A172 (cell line): ENCODE results near the gene TMEM272. TPM values are rescaled to one million over a fixed set of nuclear protein-coding genes. Genes with fewer than 3 reads are reported as not detected.

Source experiments
- DNase-seq: peaks from one replicate; pipeline ENCODE4 v3.0.0-alpha.2; 2015; ENCODE audit warnings: low spot score
- total RNA-seq: library from RNA; depleted of rRNA; stranded (reverse); fragments of >200 nt; shearing (Covaris generic); gene quantifications from 2 replicates; pipeline ENCODE4 v1.2.3, GENCODE V29; 2014

Gene TMEM272
- total RNA-seq, 1 experiment from 2014 or later = not detected

DNA sequence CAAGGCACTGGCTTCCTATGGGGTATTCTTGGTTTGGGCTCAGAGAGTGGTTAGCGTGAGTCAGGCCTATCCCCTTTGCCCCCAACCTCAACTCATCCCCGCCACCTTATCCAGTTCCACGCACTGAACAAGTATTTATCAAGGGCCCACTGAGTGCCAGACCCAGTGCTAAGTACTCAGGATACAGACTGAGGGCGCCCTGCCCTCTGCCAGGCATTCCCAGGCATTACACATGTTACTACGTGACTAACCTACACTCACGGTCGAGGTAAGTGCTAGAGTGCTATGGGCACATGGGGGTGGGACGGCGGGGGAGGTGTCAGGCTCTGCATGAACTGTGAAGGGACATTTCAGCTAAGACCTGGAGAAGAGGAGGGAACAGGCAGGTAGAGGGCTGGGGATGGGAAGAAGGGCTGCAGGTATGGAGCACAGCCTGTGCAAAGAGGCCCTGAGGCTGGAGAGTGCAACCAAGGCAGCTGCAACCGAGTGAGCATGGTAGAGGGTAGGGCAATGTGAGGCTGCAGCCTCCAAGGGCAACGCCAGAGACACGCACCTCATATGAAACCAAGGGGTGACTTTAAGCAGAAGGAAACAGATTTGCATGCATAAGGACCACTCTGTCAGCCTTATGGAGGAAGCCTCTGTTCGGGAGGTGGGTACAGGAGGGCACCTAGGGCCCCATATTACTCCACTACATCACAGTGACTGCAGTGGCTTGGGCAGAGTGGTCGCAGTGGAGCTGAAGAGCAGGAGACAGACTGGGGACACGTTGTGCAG, 63.5 kb downstream of the TMEM272 start:
- no peak for DNase-seq

GRCh38 chr13:51780099-51780498, 64.9 kb downstream of the TMEM272 start:
- DNase-seq = no peak

- DNase-seq = no peak
Measured at GRCh38 chr13:51778392-51778791, 66.6 kb downstream of the TMEM272 start.

DNA sequence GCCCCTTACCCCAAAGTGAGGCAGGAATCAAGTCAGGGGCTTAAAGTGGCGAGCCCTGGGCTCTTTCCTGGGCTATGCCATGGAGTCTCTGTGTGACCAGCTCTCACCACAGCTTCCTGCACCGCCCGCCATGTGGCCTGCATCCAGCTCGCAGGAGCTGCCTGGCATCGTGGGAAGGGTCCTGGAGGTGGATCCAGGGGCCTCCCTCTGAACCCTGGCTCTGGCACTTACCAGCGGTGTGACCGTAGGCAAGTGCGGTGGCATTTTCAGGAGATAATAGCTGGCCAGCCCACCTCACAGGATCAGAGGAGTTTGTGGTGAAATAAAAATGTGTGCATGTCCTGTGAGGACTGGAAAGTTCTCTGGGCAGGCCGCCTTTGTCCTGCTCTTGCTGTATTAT, 67.1 kb downstream of the TMEM272 start:
- DNase-seq = no peak

DNA sequence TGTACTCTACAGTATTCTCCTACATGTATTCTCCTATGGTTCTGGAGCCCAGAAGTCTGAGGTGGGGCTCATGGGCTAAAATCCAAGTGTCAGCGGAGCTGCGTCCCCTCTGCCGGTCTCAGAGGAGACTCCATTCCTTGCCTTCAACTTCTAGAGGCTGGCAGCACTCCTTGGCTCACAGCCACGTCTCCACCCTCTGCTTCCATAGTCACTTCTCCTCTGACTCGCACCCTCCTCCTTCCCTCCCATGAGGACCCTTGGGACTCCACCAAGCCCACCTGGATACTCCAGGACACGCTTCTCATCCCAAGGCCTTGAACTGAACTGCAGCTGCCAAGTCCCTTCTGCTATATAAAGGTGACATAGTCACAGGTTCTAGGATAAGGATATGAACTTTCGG, 68.8 kb downstream of the TMEM272 start:
- DNase-seq = no peak

DNA sequence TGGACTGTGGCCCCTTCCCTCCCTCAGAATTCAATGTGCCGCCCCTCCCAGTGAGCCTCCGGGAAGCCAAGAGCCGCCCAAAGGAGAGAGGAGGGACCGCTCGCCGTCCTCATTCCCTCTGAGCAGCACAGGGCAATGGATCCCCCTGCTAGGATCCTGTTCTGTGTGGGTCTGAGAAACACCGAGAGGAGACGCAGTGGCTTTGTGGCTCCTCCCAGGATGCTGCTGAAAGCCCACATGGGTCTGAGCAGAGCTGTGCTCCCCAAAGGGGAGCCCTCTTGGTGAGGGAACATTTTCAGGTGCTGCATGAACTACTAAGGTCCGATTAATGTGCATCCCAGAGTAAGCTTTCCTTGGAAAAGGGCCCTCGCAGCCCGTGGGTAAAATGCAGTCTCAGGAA, 71.5 kb downstream of the TMEM272 start:
- no peak for DNase-seq

DNA sequence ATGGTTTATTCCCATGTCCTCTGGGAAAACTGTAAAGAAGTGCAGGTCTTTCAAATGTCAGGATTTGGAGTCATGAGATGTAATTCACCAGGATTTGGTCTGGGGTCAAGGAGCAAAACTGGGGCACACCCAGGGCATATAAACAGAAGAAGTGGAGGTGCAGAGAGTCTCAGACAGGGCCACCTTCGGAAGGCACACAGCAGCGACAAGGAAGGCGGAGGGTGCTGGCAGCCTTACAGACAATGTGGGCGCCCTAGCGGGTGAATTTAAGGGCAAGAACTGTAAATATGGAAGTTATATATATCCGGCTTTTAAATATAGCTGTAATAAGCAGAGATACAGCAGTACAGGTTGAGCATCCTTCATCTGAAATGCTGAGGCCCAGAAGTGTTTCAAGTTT, 72.2 kb downstream of the TMEM272 start:
- DNase-seq = no peak

GRCh38 chr13:51772105-51772455, 72.9 kb downstream of the TMEM272 start:
- no peak for DNase-seq

GRCh38 chr13:51771418-51772104, 73.4 kb downstream of the TMEM272 start:
- DNase-seq = no peak

DNA sequence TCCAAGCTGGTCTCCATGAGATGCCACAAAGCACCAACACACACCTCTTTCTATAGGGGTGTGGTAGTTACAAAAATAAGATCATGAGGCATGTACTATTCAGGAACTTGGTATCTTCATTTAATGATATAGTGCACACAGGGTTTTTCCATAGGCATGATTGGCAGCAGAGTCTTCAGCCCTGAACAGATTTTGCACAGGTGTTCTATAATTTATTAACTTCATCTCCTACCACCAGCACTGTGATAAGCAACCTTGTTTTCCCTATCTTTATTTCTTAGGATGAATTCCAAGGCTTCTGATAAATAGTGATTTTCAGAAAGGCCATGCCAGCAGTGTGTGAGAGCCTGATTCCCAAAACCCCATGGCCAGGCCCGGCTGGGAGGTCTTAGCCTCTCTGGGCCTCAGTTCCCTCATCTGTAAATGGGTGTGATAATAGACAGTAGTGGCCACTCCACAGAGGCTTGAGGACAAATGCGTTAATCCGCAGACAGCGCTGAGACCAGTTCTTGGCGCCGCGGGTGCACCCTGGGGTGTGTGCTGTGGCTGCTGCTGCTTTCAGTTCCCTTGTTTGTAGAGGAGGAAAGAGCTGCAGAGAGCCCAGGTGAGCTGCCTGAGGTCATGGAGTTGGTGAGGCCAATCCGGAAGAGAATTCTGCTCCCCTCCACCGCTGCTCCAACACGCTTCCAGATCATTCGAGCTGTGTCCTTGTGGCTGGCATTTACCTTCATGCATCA, 74.1 kb downstream of the TMEM272 start:
- DNase-seq = no peak

- no peak for DNase-seq
Measured at GRCh38 chr13:51770160-51770559, 74.8 kb downstream of the TMEM272 start.

DNA sequence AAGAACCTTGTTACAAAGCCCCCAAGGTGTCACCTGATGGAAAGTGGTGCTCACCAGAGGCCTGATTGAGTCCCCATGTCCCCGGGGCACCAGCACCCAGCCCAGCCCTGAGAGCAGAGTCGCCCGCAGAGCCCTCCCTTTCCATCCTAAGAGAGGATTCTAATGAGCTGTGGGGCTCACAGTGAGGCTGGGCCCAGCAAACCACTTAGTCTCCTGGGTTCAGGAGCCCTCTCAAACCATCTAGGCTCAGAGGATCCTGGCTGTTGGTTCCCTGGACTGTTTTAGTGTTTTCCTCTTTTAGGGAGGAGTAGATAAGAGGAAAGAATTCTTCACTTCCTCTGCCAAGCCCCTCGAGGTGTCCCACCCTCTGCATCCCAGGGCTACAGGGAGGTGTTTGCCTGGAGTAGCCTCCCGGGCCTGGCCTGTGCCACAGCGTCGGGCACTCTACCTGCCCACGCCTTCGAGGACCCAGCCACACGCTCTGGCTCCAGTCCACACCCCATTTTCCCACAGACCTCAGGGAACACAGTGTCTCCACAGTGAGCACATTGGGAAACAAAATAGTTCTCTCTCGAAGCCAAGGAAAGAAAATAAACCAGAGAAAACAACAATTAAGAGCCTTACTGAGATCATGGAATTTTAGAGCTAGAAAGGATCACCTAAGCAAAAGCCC, 75.4 kb downstream of the TMEM272 start:
- DNase-seq = no peak

DNA sequence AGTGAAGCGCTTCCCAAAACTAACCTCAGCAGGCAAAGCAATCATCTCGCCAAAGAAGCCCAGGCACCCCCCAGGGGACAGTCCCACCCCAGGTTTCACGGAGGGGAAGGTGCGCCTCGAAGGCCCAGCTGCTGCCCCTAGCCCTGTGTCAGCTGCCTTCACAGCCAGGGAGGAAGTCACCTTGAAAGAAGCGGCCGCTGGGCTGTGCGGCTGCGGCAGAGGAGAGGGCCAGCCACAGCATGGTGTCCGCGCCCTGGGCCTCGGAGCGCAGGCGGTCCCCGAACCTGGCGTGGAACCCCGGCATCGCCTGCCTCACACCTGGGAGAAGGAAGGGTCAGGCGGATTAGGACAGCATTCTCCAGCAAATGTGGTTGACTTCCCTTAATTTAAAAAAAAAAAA, 76.0 kb downstream of the TMEM272 start:
- DNase-seq = no peak

DNA sequence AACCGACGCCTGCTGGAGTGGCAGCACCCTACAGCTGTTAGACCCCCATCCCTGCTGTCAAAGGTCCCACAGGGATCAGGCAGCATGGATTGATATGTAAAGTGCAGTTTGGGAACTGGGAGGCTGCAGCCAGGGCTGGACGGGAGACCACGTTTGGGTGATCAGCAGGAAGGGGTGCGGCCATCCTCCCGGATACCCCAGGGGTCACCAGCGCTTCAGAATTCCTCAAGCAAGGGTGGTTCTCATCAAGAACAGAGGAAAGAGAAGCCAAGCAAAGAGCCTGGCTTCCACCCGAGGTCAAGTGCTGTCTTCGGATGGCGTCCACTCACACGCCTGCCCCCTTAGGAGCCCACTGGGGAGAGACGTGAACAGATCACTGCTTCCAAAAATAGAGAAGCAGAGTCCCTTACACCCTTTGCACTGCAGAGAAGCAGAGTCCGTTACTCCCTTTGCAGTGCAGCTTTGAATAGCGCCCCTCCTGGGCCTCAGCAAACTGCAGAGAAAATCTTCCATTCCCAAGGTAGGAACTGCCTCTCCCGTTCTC, 76.5 kb downstream of the TMEM272 start:
- no peak for DNase-seq

GRCh38 chr13:51767100-51767499, 77.9 kb downstream of the TMEM272 start:
- no peak for DNase-seq

- DNase-seq = no peak
Measured at GRCh38 chr13:51765142-51765515, 79.8 kb downstream of the TMEM272 start.

DNA sequence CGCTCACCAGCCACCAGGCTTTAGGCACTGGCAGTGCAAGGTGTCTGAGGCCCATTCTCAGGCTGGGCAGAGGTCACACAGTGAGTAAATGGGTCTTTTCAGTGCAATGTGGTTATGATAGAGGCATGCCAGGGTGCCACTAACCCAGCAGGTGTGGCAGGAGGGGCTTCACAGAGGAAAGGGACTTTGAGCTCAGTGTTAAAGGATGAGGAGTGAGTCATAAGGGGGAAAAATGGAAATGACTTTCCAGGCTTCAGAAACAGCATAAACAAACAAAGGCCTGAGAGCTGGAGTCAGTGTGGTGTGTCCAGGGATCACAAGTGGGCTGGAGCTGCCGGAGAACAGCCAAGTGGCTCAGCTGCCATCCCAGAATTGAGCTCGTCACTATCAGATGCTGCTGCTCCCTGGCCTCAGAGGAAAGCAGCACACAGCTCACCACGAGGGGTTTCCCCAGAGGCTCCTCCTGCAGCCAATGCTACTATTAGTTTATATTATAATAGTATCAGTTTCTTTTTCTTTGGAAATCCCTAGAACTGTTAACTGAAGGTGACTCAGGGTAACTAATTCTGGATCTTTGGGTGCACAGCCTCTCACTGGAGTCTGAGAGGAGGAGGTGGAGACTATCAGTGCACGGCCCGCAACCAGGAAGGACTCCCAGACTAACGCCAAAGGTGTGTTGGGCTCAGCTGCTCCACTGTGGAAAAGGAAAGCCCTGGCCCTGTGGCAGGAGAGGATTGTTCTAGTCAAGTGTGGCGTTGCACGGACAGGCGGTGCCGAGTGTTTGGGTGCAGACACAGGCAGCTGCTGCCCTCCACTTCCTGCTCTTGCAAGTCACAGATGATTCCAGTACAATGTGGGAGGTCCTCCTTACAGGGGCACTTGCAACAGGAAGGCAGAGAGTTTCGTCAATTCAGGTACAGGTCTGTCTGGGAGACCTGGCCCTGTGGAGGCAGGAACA, 80.5 kb downstream of the TMEM272 start:
- DNase-seq = peak; percentile 72

DNA sequence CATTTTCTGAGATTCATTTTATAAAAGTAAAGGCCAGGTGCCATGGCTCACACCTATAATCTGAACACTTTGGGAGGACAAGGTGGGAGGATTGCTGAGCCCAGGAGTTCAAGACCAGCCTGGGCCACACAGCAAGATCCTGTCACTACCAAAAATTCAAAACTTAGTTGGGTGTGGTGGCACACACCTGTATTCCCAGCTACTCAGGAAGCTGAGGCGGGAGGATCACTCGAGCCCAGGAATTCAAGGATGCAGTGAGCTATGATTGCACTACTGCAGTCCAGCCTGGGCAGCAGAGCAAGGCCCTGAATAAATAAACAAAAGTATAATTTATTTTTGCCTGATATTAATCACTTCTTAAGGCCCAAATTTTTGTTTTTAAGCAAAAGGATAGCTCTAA, 81.5 kb downstream of the TMEM272 start:
- DNase-seq = no peak
